HG03521 (cell line): ENCODE measurements around the gene MMP11.

ENCODE experiments used
- ATAC-seq: cut with Tn5 transposase; IDR thresholded peaks from one replicate; pipeline ENCODE4 v1.9.1; 2021; ENCODE audit warnings: mild to moderate bottlenecking, moderate library complexity; ENCODE audit not compliant: unreplicated experiment

Gene MMP11

DNA sequence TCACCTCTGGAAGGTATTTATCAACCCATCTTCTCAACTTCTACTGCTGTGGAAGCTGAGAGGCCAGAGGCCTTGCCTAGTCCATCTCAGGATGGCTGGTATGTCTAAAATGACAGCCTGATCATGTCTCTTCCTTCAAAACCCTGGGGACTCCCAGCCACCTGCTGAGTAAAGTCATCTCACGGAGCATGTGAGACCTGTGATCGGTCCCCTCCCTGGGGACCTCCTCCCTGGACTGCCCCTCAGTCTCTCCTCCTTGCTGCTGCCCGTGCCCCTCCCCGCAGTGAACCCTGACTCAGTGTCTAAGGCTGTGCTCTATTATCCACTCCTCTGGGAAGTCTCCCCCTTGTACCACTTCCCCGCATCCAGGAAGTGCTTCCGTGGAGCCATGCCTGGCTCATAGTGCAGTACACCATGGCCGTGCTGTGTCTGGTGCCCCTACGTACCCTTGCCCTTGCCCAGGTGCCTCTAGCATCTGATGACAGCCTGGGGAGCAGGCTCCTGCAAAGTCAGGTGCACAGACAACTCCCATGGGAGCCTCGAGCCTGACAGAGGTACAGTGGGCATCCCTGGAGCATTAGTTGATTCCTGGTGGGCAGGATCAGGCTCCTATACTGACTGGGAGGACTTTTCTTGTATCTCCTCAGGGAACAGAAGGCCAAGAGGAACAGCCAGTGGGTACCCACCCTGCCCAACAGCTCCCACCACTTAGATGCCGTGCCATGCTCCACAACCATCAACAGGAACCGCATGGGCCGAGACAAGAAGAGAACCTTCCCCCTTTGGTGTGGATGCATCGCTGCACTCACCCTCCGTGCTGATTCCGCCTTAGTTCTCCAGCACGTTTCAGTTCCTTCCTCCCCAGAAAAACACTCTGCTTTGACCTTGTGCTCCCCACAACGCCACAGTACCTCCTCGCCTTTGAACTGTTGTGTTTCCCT is 27.9 kb downstream of the MMP11 start:
- peak; percentile 40 for ATAC-seq

DNA sequence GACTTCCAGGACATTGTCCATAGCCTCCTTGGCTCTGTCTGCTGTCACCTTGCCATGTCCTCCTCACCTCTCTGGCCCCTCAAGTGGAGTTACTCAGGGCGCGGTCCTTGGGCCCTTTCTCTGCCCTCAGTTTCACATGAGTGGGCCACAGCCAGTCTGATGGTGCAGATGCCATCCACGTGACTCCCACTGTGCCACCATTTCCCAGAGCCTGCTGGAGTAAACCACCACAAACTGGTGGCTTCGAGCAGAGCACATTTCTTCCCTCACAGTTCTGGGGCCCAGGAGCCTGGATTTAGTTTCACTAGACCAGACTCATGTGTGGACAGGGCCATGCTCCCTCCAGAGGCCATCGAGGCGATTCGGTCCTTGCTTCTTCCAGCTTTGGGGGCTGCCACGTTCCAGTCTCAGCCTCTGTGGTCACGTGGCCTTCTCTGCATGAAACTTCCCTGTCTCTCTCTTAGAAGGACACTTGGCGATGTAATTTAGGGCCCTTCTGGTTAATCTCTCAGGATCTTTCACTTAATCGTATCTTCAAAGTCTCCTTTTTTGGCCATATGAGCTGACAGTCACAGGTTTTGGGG is 28.7 kb downstream of the MMP11 start:
- ATAC-seq, result no peak

DNA sequence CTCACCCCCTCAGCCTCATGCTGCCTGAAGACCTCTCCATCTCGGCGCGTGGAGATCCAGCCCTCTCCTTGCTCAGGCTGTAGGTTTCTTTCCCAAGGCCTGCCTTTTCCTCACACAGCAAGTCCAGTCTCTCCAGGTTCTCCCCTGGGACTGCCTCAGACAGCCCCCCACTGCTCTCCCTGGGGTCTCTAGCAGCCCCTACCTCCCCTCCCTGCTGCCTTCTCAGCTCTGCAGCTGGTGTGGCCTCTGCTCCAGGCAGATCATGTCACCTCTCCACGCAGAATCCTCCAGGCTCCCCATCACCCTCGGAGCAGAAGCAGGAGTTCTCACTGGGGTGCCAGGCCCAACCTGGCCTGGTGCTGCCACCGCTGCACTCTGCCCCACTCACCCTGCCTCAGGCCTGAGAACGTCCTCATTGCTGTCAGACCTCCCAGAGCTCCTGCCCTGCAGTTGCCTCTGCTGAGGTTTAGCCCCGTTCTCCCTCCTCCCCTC is 29.3 kb downstream of the MMP11 start:
- ATAC-seq, result no peak

DNA sequence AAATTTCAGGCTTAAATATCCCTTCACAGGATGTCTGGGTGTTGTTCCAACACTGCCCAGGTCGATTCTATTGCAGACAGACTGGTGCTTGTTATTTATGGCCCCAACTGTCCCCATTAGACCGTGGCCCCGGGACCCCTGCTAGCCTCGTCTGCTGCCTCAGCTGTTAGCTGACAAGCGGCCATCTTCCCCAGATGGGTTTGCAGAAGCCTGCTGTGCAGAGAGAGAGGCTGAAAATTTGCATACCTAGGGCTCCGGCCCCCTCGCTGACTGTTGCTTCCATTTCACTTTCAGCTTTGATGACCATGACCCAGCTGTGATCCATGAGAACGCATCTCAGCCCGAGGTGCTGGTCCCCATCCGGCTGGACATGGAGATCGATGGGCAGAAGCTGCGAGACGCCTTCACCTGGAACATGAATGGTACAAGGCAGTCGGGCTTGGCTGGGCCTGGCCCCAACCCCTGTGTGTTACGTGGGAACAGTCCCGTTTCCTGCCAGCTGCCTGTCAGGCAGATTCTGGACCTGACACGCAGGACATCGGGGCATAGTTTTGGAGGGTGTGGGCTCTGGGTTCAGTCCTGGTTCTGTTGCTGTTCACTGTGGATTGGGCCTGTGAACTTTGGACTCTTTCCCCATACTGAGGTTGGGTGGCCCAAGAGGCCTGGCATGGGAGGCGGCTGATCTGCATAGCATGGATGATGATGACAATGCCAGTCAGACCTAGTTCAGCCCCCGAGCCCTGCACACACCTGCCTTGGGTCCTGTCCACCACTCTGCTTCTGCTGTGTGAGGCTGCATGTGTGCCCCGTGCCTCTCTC is 30.6 kb downstream of the MMP11 start:
- no peak for ATAC-seq

DNA sequence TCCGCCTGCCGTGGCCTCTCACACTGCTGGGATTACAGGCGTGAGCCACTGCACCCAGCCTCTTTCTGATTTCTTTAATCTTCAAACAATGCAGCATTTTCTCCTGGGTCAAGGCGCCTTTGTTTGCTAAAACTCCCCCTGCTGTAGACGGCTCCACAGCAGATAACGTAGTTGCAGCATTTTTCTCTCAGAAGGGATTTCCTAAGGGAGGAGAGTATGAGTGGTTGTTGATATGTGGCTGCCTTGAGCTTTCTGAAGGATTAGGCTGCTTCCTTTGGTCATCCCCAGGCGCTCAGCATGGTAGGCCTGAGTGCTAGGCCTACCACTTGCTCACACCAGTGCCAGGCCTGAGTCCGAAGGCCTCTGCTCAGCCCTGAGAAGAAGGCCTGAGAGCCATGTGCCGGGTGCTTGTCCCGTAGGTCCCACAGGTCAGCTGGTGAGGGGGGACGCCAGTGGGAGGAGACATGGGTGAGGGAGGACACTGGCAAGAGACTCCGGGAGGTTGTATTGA is 32.2 kb downstream of the MMP11 start:
- ATAC-seq, result no peak

DNA sequence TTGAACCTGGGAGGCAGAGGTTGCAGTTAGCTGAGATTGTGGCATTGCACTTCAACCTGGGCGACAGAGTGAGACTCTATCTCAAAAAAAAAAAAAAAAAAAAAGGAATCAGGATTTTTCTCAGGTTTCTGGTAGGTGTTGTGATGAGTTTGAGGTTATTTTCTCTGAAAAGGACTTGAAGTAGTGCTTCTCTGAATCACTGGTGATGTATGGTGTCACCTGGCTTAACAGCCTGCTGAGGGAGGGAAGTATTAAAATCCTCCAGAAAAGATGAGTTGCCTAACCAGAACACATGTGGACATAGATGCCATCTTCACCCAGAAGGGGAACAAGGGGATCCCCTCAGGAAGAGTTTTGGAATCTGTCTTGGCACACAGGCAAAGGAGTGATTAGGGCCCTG is 34.2 kb downstream of the MMP11 start:
- no peak for ATAC-seq

DNA sequence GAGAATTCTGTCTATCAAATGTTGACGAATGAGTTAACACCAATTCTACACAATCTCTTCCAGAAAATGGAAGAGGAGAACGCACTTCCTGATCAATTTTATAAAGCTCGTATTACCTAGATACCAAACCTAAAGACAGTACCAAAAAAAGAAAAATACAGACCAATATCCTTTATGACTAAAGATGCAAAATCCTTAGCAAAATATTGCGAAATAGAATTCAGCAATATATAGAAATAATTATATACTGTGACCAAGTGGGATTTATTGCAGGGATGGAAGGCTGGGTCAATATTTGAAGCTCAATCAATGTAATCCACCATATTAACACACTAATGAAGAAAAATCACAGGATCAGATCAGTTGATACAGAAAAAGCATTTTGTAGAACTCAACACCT is 39.7 kb downstream of the MMP11 start:
- no peak for ATAC-seq

DNA sequence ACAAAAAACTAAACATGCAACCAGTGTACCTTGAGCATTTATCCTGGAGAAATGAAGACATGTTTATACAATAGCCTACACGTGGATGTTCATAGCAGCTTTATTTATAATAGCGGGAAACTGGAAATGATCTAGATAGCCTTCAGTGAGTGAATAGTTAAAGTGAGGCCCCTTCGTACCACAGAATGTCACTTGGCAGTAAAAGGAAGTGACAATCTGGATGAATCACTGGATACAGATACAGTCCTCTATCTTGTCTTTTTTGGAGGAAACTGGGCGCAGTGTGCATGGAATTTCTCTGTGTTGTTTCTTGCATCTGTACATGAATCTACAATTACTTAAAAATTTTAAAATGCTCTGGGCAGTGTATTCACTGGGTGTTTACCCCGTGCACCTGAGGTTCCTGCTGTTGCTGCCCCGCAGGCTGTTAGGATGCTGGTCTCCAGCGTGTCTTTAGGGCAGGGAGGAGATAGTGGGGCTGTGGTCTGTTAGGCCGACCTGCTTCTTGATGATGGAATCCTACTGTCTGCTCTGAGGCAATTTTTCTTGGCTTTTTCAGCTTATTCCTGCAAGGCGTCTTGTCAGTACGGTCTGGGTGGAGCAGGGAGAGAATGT is 43.0 kb downstream of the MMP11 start:
- ATAC-seq, result no peak

DNA sequence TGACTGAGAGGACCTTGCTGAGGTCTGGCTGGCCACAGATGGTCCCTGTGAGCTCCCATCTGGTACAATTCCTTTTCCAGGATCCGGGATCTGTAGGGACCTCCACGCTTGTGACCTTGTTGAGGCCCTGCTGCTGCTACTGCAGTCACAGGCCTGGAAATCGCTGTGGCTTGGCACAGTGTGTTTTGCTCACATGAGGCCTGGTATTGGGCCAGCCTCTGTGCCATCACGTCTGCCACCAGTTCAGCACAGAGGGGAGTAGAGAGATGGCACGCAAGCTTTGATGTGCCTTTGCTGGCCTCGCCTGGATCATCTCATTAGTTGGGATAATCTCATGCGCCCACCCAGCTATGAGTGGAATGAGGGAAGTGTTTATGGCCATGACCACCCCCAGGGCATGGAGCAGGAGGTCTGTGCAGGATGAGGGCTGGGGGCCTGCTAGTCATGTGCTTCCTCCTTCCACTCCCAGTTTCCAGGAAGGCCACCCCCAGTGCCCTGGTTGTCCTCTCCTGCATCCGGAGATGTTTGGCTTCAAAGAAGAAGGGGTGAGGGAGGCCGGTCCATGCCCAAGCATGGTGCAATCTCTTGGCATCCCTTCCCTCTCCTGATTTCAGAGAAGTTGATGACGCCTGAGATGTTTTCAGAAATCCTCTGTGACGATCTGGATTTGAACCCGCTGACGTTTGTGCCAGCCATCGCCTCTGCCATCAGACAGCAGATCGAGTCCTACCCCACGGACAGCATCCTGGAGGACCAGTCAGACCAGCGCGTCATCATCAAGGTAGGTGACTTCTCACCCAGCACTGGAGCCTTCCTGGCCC is 43.7 kb downstream of the MMP11 start:
- ATAC-seq, result no peak

DNA sequence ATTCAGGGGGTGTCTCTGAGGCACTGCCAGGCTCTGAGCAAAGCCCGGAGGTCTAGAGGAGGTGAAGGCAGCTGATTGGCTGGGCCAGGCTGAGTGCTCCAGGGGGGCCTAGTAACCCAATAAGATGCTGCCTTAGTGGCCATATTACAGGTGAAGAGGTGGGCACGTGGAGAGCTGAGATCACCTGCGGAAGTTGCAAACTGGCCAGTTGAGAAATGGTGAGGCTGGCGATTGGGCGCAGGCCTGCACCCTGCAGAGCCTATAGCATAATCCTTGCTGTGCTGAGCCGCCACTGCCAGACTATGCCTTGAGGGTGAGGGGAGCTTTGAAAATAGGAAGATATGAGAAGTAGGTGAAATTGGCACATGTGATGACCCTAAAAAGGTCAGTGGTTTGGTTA is 44.5 kb downstream of the MMP11 start:
- ATAC-seq, result no peak

DNA sequence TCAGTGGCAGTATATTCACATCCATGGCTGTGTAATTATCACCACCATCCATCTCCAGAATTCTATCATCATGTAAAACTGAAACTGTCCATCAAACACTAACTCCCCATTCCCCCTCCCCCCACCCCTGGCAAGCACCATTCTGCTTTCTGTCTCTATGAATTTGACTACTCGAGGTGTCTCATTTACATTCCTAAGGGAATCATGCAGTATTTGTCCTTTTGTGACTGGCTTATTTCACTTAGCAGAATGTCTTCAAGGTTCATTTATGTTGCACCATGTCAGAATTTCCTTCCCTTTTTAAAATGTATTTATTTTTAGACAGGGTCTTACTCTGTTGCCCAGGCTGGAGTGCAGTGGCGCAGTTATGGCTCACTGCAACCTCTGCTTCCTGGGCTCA is 45.9 kb downstream of the MMP11 start:
- ATAC-seq, result no peak

DNA sequence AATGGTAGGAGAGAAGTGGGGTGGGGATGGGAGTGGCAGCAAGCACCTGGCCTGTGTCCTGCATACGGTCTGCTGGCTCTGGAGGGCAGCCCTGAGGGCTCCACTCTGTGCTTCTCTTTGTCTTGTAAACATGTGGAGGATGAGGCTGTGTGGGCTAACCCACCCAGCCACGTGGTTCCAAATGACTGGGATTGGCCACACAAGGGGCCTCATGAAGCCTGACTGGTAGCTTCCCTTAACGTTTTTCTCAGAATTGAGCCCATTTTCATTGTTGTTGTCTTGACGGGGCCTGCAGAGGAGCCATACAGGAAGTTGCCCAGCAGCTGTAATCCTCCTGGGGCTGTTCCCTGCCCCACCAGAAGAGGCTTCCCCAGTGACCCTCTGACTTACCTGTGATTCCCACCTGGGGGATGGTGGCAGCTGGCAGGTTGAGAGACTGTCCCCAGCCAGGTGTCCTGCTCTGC is 48.1 kb downstream of the MMP11 start:
- no peak for ATAC-seq

DNA sequence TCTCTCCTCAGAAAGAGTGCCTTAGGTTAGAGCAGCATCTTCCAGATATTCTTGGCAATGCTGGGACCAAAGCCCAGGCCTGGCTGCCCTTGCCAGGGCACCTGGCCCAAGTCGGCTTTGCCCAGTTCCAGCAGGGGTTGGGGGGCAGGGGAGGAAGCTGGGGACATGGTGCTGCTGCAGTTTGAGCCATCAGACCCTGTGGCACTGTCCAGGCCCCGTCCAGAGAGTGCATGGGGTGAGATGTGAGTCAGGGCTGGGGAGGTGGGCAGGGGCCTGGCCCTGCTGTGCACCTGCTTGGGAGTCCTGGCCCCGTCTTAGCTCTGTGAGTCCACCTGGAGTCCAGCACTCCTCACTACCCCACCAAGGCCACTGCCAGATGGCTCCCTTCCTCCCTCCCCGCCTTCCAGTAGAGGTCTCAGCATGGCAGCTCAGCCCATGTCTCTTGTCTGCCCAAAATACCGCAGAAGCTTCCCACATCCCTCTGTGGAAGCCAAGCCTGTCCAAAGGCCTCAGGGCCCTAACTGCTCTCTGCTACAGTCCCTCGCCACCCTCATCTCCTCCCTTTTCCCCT is 49.5 kb downstream of the MMP11 start:
- ATAC-seq, result no peak

DNA sequence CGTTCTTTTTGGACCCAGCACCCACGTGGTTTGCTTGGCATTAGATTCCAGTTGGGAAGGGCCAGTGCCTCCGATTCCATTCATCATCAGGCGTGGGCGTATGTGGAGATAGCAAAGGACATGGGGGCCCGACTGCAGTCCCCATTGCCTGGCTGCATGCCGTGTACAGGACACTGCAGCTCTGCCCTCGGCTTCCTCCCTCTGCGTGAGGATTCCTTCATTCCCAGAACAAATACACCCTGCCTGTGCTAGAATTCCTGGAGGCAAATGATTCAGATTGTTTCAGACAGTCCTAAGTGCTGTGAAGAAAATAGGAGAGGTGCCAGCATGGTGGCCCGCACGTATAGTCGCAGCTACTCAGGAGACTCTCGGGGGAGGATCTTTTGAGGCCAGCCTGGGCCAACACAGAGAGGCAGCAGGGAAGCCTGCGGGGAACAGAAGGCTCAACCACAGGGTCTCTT is 50.7 kb downstream of the MMP11 start:
- ATAC-seq, result no peak

DNA sequence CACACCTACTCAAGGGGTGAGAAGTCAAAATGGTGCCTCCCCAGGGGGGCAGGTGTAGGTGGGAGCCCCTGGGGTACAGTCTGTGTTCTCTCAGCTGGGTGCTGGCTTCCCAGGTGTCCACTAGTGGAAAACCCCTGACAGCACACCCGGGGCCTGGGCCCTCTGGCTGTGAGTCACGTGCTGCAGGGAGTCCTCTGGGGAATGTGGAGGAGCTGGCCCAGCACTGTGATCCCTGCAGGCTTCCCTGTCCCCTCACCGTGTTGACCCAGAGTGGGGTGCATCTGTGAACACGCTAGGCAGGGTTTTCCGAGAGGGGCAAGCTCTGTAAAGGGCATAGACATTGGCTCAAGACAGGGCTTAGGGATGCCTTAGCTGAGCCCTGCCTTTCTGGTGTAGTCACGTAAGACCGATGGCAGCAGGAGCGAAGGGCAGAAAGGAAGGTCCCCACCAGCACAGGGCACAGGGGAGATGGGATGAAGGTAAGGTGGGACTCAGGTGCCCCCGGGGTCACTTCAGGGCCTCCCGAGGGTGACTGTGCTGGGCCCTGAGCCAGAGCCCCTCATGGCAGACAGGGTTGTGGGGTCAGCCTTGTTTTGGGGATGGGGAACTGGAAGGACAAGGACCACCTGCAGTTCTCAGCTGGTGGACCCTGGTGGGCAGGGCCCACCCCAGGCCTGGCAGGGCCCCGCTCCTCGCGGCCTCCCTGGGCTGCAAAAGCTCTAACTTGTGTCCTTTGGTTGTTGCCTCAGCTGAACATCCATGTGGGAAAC is 52.0 kb downstream of the MMP11 start:
- ATAC-seq, result no peak

DNA sequence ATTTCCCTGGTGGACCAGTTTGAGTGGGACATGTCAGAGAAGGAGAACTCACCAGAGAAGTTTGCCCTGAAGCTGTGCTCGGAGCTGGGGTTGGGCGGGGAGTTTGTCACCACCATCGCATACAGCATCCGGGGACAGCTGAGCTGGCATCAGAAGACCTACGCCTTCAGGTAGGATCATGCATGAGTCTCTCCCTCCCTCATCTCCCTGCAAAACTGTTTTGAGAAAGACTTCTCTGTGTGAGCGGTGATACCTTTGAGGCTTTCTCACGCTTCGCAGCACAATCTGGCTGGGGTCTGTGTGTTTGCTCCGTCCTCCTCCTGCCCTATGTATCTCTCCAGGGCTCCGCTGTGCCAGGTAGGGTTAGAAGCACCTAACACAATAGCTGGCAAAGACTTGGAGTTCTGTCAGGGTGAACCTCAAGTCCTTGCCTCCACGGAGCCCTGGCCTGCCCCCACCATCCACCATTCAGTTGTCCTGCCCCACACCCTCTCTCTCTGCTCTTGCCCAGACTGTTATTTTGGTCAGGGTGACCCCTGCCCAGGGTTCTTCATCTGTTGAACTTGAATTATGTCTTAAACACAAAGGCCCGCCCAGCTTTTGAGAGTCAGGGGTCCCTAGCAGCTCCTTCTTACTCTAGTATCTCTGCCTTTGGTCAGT is 52.7 kb downstream of the MMP11 start:
- no peak for ATAC-seq

DNA sequence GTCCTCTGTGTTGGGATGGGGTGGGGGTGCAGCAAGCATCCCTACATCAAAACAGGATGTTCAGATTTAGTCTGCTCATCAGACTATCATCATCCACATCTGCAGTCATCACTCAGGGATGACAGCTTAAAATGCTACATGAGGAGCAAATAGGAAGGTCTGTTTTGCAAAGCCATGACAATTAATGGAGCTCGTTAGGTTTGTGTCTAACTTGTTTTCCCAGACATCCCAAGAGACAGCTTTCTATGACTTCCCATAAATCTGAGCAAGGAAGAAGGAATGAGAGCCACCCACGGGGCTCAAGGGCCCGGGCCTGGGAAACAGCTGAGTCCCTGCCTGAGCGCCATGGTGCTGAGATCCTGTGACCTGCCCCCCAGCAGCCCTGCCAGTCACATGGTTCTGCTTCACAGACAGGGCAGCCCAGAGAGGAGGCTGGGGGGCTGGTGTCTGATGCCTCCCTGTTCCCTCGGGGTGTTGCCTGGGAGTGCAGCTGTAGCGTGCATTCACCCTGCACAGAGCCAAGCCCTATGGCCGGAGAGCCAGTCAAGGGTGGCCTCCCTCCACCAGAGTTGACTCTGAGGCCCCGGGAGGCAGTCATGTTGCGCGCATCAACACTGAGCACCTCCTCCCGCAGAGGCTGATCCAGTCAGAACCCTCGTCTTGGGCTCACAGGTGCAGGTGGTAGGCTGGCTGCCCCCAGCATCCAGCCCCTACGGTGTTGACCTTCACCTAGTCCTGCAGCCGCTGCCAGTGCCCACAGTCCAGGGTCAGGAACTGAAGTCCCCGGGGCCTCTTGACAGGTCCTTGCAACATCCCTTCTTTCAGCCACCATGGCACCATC is 54.1 kb downstream of the MMP11 start:
- no peak for ATAC-seq
